Measurements from ENCODE around the gene MOAP1.

DNA sequence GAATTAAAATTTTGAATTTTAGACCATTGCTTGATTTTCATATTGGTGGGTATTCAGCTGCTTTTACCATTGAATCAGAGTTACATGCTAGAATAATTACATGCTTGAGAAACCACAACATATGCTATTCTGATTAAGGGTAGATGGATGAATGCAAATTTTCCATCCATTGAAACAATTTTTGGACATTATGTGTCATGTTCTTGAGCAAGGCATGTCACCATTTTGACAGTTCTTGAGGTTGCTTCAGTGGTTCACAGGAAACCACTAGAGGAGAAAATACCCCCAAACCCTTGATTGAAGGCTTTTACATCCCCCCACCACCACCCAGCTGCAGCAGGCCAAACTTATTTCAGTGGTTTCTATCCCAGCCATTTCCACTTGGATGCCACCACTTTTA lies 35.8 kb upstream of the MOAP1 start:
- TF ChIP-seq, protein P1, sequence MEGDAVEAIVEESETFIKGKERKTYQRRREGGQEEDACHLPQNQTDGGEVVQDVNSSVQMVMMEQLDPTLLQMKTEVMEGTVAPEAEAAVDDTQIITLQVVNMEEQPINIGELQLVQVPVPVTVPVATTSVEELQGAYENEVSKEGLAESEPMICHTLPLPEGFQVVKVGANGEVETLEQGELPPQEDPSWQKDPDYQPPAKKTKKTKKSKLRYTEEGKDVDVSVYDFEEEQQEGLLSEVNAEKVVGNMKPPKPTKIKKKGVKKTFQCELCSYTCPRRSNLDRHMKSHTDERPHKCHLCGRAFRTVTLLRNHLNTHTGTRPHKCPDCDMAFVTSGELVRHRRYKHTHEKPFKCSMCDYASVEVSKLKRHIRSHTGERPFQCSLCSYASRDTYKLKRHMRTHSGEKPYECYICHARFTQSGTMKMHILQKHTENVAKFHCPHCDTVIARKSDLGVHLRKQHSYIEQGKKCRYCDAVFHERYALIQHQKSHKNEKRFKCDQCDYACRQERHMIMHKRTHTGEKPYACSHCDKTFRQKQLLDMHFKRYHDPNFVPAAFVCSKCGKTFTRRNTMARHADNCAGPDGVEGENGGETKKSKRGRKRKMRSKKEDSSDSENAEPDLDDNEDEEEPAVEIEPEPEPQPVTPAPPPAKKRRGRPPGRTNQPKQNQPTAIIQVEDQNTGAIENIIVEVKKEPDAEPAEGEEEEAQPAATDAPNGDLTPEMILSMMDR (IDR thresholded peaks at IDR 0.05; ENCODE audit: insufficient read depth, low read depth, low read length), result no peak
- no peak for TF ChIP-seq EZH2 (IDR thresholded peaks at IDR 0.05; ENCODE audit: insufficient read depth, low read length)

Data from astrocyte (in vitro differentiated cells and primary cell).